NCI-H2196 (cell line): ENCODE data around the gene ZC4H2.
"Not testable (repeated sequence)": the region's sequence is repeated elsewhere in the genome, so short reads cannot be mapped to it uniquely, and the experiment has no call there.

Experiments used
- DNase-seq: peaks from one replicate; lab custom pipeline; 2025; ENCODE audit not compliant: unreplicated experiment; lab: John Stamatoyannopoulos, UW

The ZC4H2 gene

GRCh38 chrX:64975989-64976672 lies at the start of gene ZC4H2:
TSS of gene ZC4H2 (minus strand) at chrX:64976450. CDS start at chrX:64976377, 73 bp downstream.
- no peak for DNase-seq

GRCh38 chrX:65017451-65017850 lies 41.2 kb upstream of the ZC4H2 start:
- DNase-seq: no peak

- DNase-seq: no peak
These were observed 38.0 kb upstream of the ZC4H2 start for GRCh38 chrX:65014230-65014629.

GRCh38 chrX:65009459-65009858 lies 33.2 kb upstream of the ZC4H2 start:
- DNase-seq: no peak

GRCh38 chrX:65002208-65002607 lies 26.0 kb upstream of the ZC4H2 start:
- DNase-seq: not testable (repeated sequence)

GRCh38 chrX:64996805-64997204 lies 20.6 kb upstream of the ZC4H2 start:
- DNase-seq: no peak

GRCh38 chrX:64994131-64994798 lies 18.0 kb upstream of the ZC4H2 start:
- no peak for DNase-seq

GRCh38 chrX:64977830-64978229 lies 1.6 kb upstream of the ZC4H2 start:
- DNase-seq: no peak

GRCh38 chrX:64977051-64977450 lies 801 bp upstream of the ZC4H2 start:
- no peak for DNase-seq

- no peak for DNase-seq
These were observed 407 bp upstream of the ZC4H2 start for GRCh38 chrX:64976673-64977040.

GRCh38 chrX:64975491-64975890 lies 759 bp downstream of the ZC4H2 start:
- no peak for DNase-seq

- no peak for DNase-seq
These were observed 50.8 kb downstream of the ZC4H2 start for GRCh38 chrX:64925480-64925879.

- DNase-seq: no peak
These were observed 68.1 kb downstream of the ZC4H2 start for GRCh38 chrX:64908121-64908520.

- no peak for DNase-seq
These were observed 81.7 kb downstream of the ZC4H2 start for GRCh38 chrX:64894454-64895038.

- DNase-seq: no peak
These were observed 90.4 kb downstream of the ZC4H2 start for GRCh38 chrX:64885850-64886249.

GRCh38 chrX:64878709-64879108 lies 97.5 kb downstream of the ZC4H2 start:
- not testable (repeated sequence) for DNase-seq

GRCh38 chrX:64867217-64867616 lies 109.0 kb downstream of the ZC4H2 start:
- no peak for DNase-seq
